Liver (tissue), 3 donors: ENCODE measurements around the gene DNAH5.

Experiments used
- FOXA1 ChIP-seq: IDR thresholded peaks from 2 replicates; pipeline ENCODE4 v1.6.1; 2016; ENCODE audit warnings: antibody characterized with exemption
- GABPA ChIP-seq, 2 donors: IDR thresholded peaks in 1 of 2; conservative IDR thresholded peaks in 1 of 2; 2 replicates each; pipeline ENCODE4 v1.6.1; 2016; ENCODE audit warnings: antibody characterized with exemption in 2 of 2, mild to moderate bottlenecking in 1 of 2, moderate library complexity in 1 of 2
- HNF4G ChIP-seq: IDR thresholded peaks from 2 replicates; pipeline ENCODE4 v1.6.1; 2016; ENCODE audit warnings: antibody characterized with exemption
- JUND ChIP-seq, 2 donors: IDR thresholded peaks; 2 replicates each; pipeline ENCODE4 v1.6.1; 2016; ENCODE audit warnings: antibody characterized with exemption in 2 of 2
- RAD21 ChIP-seq, 2 donors: IDR thresholded peaks; 2 replicates each; pipeline ENCODE4 v1.6.1; 2016; ENCODE audit warnings: antibody characterized with exemption in 2 of 2, mild to moderate bottlenecking in 2 of 2
- RXRA ChIP-seq, 2 donors: IDR thresholded peaks; 2 replicates each; pipeline ENCODE4 v1.6.1; 2017 to 2018; ENCODE audit warnings: antibody characterized with exemption in 2 of 2, mild to moderate bottlenecking in 1 of 2
- SP1 ChIP-seq: IDR thresholded peaks from 2 replicates; pipeline ENCODE4 v1.6.1; 2018; ENCODE audit warnings: antibody characterized with exemption, mild to moderate bottlenecking
- TF ChIP-seq, protein P1 (sequence below): IDR thresholded peaks from 2 replicates; pipeline ENCODE4 v1.6.1; 2016; ENCODE audit warnings: antibody characterized with exemption
- TF ChIP-seq, protein P2 (sequence below): fragments of 150-350 bp; IDR thresholded peaks from 2 replicates; pipeline ENCODE4 v1.5.1; 2017; ENCODE audit warnings: improper control_type of control experiment, low read depth, low read length; ENCODE audit not compliant: missing input control
- TF ChIP-seq, protein P3 (sequence below): IDR thresholded peaks from 2 replicates; pipeline ENCODE4 v1.6.1; 2016; ENCODE audit warnings: antibody characterized with exemption
- TF ChIP-seq, protein P4 (sequence below): IDR thresholded peaks from 2 replicates; pipeline ENCODE4 v1.6.1; 2016; ENCODE audit warnings: antibody characterized with exemption, mild to moderate bottlenecking
- donor health status: healthy.
- donor health status: healthy.

DNA sequence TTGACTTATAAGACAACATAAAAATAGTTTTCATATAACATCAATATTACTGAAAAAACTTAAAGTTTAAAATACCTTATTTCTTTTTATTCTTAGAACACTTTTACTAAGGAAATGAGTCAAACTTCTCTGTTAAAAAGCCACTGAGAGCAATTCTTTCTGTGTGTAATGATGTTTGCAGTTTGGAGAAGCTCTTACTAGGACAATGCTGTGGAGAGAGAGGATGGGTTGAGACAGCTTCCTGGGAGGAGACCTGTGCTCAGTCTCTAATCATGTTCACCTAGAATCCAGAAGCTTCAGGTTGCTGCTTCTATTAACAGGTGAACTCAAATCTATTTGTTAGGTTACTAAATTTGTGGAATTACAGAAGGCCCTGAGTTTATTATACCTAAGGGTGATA is 198.5 kb downstream of the DNAH5 start:
- TF ChIP-seq, protein P1, sequence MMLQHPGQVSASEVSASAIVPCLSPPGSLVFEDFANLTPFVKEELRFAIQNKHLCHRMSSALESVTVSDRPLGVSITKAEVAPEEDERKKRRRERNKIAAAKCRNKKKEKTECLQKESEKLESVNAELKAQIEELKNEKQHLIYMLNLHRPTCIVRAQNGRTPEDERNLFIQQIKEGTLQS, result no peak
- TF ChIP-seq JUND (IDR thresholded peaks at IDR 0.05) (no peak), RXRA (IDR thresholded peaks at IDR 0.05) (no peak), HNF4G (no peak), FOXA1 (no peak), RAD21 (IDR thresholded peaks at IDR 0.05) (no peak), SP1 (no peak), GABPA (IDR thresholded peaks at IDR 0.05 in 1 of 2, conservative IDR thresholded peaks at IDR 0.05 in 1 of 2) (no peak)
- TF ChIP-seq, protein P2, sequence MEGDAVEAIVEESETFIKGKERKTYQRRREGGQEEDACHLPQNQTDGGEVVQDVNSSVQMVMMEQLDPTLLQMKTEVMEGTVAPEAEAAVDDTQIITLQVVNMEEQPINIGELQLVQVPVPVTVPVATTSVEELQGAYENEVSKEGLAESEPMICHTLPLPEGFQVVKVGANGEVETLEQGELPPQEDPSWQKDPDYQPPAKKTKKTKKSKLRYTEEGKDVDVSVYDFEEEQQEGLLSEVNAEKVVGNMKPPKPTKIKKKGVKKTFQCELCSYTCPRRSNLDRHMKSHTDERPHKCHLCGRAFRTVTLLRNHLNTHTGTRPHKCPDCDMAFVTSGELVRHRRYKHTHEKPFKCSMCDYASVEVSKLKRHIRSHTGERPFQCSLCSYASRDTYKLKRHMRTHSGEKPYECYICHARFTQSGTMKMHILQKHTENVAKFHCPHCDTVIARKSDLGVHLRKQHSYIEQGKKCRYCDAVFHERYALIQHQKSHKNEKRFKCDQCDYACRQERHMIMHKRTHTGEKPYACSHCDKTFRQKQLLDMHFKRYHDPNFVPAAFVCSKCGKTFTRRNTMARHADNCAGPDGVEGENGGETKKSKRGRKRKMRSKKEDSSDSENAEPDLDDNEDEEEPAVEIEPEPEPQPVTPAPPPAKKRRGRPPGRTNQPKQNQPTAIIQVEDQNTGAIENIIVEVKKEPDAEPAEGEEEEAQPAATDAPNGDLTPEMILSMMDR, result no peak
- TF ChIP-seq, protein P3, sequence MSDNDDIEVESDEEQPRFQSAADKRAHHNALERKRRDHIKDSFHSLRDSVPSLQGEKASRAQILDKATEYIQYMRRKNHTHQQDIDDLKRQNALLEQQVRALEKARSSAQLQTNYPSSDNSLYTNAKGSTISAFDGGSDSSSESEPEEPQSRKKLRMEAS, result no peak
- TF ChIP-seq, protein P4, sequence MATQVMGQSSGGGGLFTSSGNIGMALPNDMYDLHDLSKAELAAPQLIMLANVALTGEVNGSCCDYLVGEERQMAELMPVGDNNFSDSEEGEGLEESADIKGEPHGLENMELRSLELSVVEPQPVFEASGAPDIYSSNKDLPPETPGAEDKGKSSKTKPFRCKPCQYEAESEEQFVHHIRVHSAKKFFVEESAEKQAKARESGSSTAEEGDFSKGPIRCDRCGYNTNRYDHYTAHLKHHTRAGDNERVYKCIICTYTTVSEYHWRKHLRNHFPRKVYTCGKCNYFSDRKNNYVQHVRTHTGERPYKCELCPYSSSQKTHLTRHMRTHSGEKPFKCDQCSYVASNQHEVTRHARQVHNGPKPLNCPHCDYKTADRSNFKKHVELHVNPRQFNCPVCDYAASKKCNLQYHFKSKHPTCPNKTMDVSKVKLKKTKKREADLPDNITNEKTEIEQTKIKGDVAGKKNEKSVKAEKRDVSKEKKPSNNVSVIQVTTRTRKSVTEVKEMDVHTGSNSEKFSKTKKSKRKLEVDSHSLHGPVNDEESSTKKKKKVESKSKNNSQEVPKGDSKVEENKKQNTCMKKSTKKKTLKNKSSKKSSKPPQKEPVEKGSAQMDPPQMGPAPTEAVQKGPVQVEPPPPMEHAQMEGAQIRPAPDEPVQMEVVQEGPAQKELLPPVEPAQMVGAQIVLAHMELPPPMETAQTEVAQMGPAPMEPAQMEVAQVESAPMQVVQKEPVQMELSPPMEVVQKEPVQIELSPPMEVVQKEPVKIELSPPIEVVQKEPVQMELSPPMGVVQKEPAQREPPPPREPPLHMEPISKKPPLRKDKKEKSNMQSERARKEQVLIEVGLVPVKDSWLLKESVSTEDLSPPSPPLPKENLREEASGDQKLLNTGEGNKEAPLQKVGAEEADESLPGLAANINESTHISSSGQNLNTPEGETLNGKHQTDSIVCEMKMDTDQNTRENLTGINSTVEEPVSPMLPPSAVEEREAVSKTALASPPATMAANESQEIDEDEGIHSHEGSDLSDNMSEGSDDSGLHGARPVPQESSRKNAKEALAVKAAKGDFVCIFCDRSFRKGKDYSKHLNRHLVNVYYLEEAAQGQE, result no peak
